ENCODE data around the gene BMERB1.

DNA sequence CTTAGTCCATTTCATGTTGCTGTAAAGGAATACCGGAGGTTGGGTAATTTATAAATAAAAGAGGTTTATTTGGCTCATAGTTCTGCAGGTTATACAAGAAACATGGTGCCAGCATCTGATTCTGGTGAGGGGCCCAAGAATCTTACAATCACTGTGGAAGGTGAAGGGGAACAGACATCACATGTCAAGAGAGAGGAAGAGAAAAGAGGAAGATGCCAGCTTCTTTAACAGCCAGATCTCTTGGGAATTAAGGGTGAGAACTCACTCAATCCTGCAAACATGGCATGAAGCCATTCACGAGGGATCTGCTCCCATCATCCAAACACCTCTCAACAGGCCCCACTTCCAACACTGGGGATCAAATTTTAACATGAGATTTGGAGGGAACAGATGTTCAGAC is 49.5 kb downstream of the BMERB1 start:
- TF ChIP-seq, protein P1, sequence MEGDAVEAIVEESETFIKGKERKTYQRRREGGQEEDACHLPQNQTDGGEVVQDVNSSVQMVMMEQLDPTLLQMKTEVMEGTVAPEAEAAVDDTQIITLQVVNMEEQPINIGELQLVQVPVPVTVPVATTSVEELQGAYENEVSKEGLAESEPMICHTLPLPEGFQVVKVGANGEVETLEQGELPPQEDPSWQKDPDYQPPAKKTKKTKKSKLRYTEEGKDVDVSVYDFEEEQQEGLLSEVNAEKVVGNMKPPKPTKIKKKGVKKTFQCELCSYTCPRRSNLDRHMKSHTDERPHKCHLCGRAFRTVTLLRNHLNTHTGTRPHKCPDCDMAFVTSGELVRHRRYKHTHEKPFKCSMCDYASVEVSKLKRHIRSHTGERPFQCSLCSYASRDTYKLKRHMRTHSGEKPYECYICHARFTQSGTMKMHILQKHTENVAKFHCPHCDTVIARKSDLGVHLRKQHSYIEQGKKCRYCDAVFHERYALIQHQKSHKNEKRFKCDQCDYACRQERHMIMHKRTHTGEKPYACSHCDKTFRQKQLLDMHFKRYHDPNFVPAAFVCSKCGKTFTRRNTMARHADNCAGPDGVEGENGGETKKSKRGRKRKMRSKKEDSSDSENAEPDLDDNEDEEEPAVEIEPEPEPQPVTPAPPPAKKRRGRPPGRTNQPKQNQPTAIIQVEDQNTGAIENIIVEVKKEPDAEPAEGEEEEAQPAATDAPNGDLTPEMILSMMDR (IDR thresholded peaks at IDR 0.05; ENCODE audit: low read depth, low read length, missing input control), result no peak
- TF ChIP-seq RAD21 (IDR thresholded peaks at IDR 0.05) (no peak), YY1 (IDR thresholded peaks at IDR 0.05) (no peak), TAF1 (conservative IDR thresholded peaks at IDR 0.05) (no peak), SP1 (IDR thresholded peaks at IDR 0.05) (no peak), JUND (IDR thresholded peaks at IDR 0.05) (no peak)
- TF ChIP-seq, protein P2, sequence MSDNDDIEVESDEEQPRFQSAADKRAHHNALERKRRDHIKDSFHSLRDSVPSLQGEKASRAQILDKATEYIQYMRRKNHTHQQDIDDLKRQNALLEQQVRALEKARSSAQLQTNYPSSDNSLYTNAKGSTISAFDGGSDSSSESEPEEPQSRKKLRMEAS (IDR thresholded peaks at IDR 0.05), result no peak
- TF ChIP-seq, protein P3, sequence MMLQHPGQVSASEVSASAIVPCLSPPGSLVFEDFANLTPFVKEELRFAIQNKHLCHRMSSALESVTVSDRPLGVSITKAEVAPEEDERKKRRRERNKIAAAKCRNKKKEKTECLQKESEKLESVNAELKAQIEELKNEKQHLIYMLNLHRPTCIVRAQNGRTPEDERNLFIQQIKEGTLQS (IDR thresholded peaks at IDR 0.05), result no peak
- TF ChIP-seq, protein P4, sequence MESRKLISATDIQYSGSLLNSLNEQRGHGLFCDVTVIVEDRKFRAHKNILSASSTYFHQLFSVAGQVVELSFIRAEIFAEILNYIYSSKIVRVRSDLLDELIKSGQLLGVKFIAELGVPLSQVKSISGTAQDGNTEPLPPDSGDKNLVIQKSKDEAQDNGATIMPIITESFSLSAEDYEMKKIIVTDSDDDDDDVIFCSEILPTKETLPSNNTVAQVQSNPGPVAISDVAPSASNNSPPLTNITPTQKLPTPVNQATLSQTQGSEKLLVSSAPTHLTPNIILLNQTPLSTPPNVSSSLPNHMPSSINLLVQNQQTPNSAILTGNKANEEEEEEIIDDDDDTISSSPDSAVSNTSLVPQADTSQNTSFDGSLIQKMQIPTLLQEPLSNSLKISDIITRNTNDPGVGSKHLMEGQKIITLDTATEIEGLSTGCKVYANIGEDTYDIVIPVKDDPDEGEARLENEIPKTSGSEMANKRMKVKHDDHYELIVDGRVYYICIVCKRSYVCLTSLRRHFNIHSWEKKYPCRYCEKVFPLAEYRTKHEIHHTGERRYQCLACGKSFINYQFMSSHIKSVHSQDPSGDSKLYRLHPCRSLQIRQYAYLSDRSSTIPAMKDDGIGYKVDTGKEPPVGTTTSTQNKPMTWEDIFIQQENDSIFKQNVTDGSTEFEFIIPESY (IDR thresholded peaks at IDR 0.05), result no peak
